ENCODE data around the gene FBXW7. TPM values are rescaled to one million over a fixed set of nuclear protein-coding genes. Genes with fewer than 3 reads are reported as not detected.

The FBXW7 gene
- total RNA-seq, 2 experiments from 2014 or later: 128 to 140 TPM

GRCh38 chr4:152281211-152281610 lies 254.7 kb downstream of the FBXW7 start:
- CTCF ChIA-PET: no interaction called here
- Histone ChIP-seq H3K36me3 (ENCODE audit: insufficient read depth, low read length) (no peaks in the 10 kb centered on the region), H3K27ac (ENCODE audit: low read depth in 1 of 2, low read length in 2 of 2) (peak overlapping the region in 1 of 2 donors; percentile 8), H3K27me3 (ENCODE audit: control insufficient read depth in 1 of 2, insufficient read depth in 2 of 2, low read length in 2 of 2) (no peaks in the 10 kb centered on the region), H3K4me1 (ENCODE audit: insufficient read depth, low read length) (peaks cover 20% of the 10 kb centered on the region), H3K9me3 (ENCODE audit: control insufficient read depth in 1 of 2, insufficient read depth in 1 of 2, low read length in 2 of 2) (peaks cover 0 to 10% of the 10 kb centered on the region in 2 experiments), H3K4me3 (ENCODE audit: low read length) (no peak overlapping the region)
- intact Hi-C loops (cut with DNase I, micrococcal nuclease): no loop called here
- Mint-ChIP-seq H3K9me3 (peaks cover 3% of the 10 kb centered on the region), H3K27ac (peak overlapping the region; percentile 89), H3K36me3 (ENCODE audit: low read depth) (no peaks in the 10 kb centered on the region), H3K27me3 (no peaks in the 10 kb centered on the region), H3K4me3 (peak overlapping the region; percentile 73), H3K4me1 (ENCODE audit: low read depth) (peaks cover 45% of the 10 kb centered on the region)
- DNase-seq: no peak
- TF ChIP-seq CTCF (IDR thresholded peaks at IDR 0.05): no peak
- ATAC-seq (ENCODE audit: poor library complexity): no peak
- POLR2A ChIA-PET: interaction anchor here (1.0 to 1.1 kb wide), 3 partner anchors 11 to 24 kb away, joined by 3 to 4 read pairs (median 3); no protein-coding TSS in a partner anchor

- intact Hi-C loops (cut with DNase I, micrococcal nuclease): no loop called here
- DNase-seq (no peak), ATAC-seq (ENCODE audit: poor library complexity) (no peak)
- POLR2A ChIA-PET: interaction anchor here (1.3 to 1.6 kb wide), 2 partner anchors 10 to 178 kb away, joined by 3 to 5 read pairs; no protein-coding TSS in a partner anchor
- Mint-ChIP-seq H3K4me1 (ENCODE audit: low read depth) (peaks cover 45% of the 10 kb centered on the region), H3K27ac (no peak overlapping the region), H3K9me3 (no peaks in the 10 kb centered on the region), H3K36me3 (ENCODE audit: low read depth) (no peaks in the 10 kb centered on the region), H3K4me3 (no peak overlapping the region), H3K27me3 (no peaks in the 10 kb centered on the region)
- H3K27ac ChIP-seq (ENCODE audit: low read depth in 1 of 2, low read length in 2 of 2): no peak overlapping the region
- peaks cover 20% of the 10 kb centered on the region for H3K4me1 ChIP-seq (ENCODE audit: insufficient read depth, low read length)
- CTCF ChIA-PET: no interaction called here
- no peak overlapping the region for H3K4me3 ChIP-seq (ENCODE audit: low read length)
- H3K27me3 ChIP-seq (ENCODE audit: control insufficient read depth in 1 of 2, insufficient read depth in 2 of 2, low read length in 2 of 2): no peaks in the 10 kb centered on the region
- TF ChIP-seq CTCF (IDR thresholded peaks at IDR 0.05): no peak
- H3K9me3 ChIP-seq (ENCODE audit: control insufficient read depth in 1 of 2, insufficient read depth in 1 of 2, low read length in 2 of 2): peaks cover 0 to 3% of the 10 kb centered on the region in 2 experiments
- no peaks in the 10 kb centered on the region for H3K36me3 ChIP-seq (ENCODE audit: insufficient read depth, low read length)
Observed at GRCh38 chr4:152279234-152279566, 256.7 kb downstream of the FBXW7 start.

- Histone ChIP-seq H3K4me1 (ENCODE audit: insufficient read depth, low read length) (peaks cover 20% of the 10 kb centered on the region), H3K27me3 (ENCODE audit: control insufficient read depth in 1 of 2, insufficient read depth in 2 of 2, low read length in 2 of 2) (no peaks in the 10 kb centered on the region), H3K9me3 (ENCODE audit: control insufficient read depth in 1 of 2, insufficient read depth in 1 of 2, low read length in 2 of 2) (peaks cover 0 to 3% of the 10 kb centered on the region in 2 experiments), H3K36me3 (ENCODE audit: insufficient read depth, low read length) (no peaks in the 10 kb centered on the region), H3K4me3 (ENCODE audit: low read length) (no peak overlapping the region), H3K27ac (ENCODE audit: low read depth in 1 of 2, low read length in 2 of 2) (no peak overlapping the region)
- ChIA-PET CTCF (no interaction called here), POLR2A (interaction anchor here (1.6 kb wide), 1 partner anchor 178 kb away, joined by 5 read pairs; no protein-coding TSS in a partner anchor)
- DNase-seq: no peak
- intact Hi-C loops (cut with DNase I, micrococcal nuclease): no loop called here
- no peak overlapping the region for H3K4me3 Mint-ChIP-seq
- H3K4me1 Mint-ChIP-seq (ENCODE audit: low read depth): peaks cover 45% of the 10 kb centered on the region
- no peak for TF ChIP-seq CTCF (IDR thresholded peaks at IDR 0.05)
- H3K9me3 Mint-ChIP-seq: no peaks in the 10 kb centered on the region
- H3K27ac Mint-ChIP-seq: no peak overlapping the region
- ATAC-seq (ENCODE audit: poor library complexity): no peak
- H3K27me3 Mint-ChIP-seq: no peaks in the 10 kb centered on the region
- no peaks in the 10 kb centered on the region for H3K36me3 Mint-ChIP-seq (ENCODE audit: low read depth)
Observed at GRCh38 chr4:152278505-152279233, 257.2 kb downstream of the FBXW7 start.

Data from CD4-positive, alpha-beta T cell (primary cell).